ENCODE measurements around the gene PHF21B.
"Not testable (repeated sequence)": the region's sequence is repeated elsewhere in the genome, so short reads cannot be mapped to it uniquely, and the experiment has no call there.

The PHF21B gene

DNA sequence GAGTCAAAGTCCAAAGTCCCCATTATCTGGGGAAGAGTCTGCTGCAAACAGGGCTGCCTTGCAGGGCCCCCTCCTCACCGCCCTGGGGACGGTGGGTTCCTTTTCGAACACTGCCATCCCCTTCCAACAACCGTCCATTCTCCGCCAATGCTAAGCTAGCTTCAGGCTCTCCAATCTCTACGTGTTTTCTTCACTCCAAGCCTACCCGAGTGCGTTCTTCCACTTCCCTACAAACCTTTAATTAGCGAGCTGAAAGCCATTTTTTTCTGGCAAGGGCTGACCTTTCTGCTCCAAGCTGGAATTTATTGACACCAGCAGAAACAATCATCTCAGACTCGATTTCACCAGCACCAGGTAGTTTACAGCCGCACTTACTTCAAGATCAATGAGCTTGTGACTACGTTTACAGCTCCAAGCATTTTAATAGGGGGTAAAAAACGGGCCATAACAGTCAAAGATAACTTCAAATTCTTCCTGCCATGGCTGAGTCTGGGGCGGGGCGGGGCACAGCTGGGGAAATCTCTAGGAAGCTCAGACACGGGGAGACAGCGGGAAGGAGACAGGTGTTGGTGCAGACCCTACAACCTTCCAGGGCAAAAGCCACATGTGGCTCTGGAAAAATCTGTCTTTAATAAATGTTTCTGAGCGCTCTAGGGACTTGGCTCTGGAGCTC is 82.2 kb downstream of the PHF21B start:
- Histone ChIP-seq H3K9me3 (ENCODE audit: control insufficient read depth, low read length) (no peaks in the 10 kb centered on the region), H3K36me3 (ENCODE audit: control insufficient read depth, insufficient read depth, low read length) (peaks cover 2% of the 10 kb centered on the region), H3K27ac (ENCODE audit: low read depth, low read length, severe bottlenecking) (no peak overlapping the region), H3K4me3 (ENCODE audit: extremely low read depth, insufficient read depth, low read length, poor library complexity, severe bottlenecking) (no peak overlapping the region), H3K4me1 (ENCODE audit: control insufficient read depth, insufficient read depth, low read length, poor library complexity, severe bottlenecking) (peaks cover 10% of the 10 kb centered on the region)
- 82 to 86% methylated on average over 13 to 17 of the region's 18 CpGs for WGBS, 2 experiments (ENCODE audit: insufficient coverage in 2 of 2)

DNA sequence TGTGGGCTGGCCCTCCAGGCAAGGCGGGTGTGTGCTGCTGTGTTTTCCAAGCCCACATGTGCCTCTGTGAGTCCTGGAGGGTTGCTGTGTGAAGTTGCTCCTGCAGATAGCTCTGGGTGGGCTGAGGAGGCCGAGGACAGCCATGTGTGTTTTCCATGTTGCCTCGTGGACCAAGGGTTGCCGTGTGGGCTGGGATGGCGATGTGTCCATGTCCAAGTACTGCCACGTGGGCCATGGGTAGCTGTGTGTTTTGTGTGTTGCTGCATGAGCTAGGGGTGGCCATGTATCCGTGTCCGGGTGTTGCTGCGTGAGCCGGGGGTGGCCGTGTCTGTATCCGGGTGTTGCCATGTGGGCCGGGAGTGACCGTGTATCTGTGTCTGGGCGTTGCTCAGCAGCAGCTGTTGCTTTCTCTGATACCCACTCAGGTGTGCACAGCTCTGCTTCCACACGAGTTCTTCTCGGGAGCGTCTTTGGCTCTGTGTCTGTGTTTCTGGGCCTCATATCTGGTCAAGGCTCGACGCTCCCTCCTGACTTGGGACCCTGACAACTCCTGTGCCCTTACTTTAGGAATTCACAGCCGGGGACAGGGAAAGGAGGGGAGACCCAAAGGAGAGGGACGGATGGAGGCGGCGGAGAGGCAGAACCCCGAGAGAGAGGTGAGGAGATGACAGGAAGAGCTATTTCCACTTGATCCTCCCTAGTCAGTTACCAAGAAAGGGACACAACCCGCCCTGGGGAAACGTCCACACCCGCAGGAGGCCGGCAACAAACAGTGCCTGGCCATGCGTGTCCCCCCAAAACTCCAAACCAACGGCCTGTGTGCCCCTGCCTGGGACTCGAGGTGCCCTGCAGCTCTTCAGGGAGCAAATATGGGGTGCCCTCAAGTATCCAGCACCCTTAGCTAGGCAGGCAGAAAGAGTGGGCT is 83.1 kb downstream of the PHF21B start:
- Histone ChIP-seq H3K9me3 (ENCODE audit: control insufficient read depth, low read length) (no peaks in the 10 kb centered on the region), H3K27ac (ENCODE audit: low read depth, low read length, severe bottlenecking) (no peak overlapping the region), H3K4me1 (ENCODE audit: control insufficient read depth, insufficient read depth, low read length, poor library complexity, severe bottlenecking) (peaks cover 10% of the 10 kb centered on the region), H3K36me3 (ENCODE audit: control insufficient read depth, insufficient read depth, low read length) (peaks cover 2% of the 10 kb centered on the region), H3K4me3 (ENCODE audit: extremely low read depth, insufficient read depth, low read length, poor library complexity, severe bottlenecking) (no peak overlapping the region)
- WGBS, 2 experiments (ENCODE audit: insufficient coverage in 2 of 2) = 94 to 96% methylated on average over 27 to 29 of the region's 32 CpGs

DNA sequence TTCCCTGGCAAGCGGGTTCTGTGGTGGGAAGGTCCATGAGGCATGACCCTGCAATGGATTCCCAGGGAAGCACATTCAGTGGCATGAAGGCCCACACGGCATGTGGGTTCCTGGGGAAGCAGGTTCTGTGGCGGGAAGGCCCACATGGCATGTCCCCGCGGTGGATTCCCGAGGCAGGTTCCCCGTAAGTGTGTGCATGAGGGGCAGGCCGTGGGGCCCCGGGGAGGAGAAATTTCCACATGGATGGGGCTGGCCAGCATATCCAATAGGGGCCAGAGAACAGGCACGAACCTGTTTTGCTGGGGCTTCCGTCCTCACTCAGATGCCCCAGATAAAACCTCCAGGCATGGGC is 83.7 kb downstream of the PHF21B start:
- H3K9me3 ChIP-seq (ENCODE audit: control insufficient read depth, low read length) = no peaks in the 10 kb centered on the region
- no peak overlapping the region for H3K27ac ChIP-seq (ENCODE audit: low read depth, low read length, severe bottlenecking)
- no peak overlapping the region for H3K4me3 ChIP-seq (ENCODE audit: extremely low read depth, insufficient read depth, low read length, poor library complexity, severe bottlenecking)
- 94 to 100% methylated on average over 11 of the region's 11 CpGs for WGBS, 2 experiments (ENCODE audit: insufficient coverage in 2 of 2)
- peaks cover 2% of the 10 kb centered on the region for H3K36me3 ChIP-seq (ENCODE audit: control insufficient read depth, insufficient read depth, low read length)
- peaks cover 4% of the 10 kb centered on the region for H3K4me1 ChIP-seq (ENCODE audit: control insufficient read depth, insufficient read depth, low read length, poor library complexity, severe bottlenecking)

DNA sequence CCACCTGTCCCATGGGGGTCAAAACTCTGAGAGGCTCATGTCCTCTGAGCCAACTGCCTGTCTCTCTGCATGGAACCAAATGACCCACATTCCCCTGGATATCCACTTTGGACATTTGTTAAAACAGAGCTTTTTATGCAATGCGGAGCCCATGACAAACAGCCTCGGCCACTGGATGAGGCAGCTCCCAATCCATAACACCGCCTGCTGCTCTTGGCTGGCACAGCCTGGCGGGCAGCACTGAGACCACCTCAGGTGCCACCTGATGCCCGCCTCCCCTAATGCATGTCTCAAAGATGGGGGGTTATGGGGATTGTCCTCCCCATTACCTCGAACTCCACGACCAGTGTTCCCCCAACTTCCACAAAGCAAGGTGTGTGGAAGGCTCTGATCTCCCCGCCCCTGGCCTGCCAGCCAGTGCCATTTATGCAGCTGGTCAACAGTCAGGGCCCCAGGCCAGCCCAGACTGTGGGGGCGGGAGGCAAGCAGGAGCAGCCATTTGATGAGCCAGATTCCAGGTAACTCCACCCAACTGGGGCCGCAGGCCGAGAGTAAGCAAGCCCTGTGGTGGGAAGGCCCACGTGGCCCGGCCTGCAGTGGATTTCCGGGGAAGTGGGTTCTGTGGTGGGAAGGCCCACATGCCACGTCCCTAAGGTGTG is 84.2 kb downstream of the PHF21B start:
- no peak overlapping the region for H3K4me3 ChIP-seq (ENCODE audit: extremely low read depth, insufficient read depth, low read length, poor library complexity, severe bottlenecking)
- peaks cover 1% of the 10 kb centered on the region for H3K4me1 ChIP-seq (ENCODE audit: control insufficient read depth, insufficient read depth, low read length, poor library complexity, severe bottlenecking)
- H3K27ac ChIP-seq (ENCODE audit: low read depth, low read length, severe bottlenecking) = no peak overlapping the region
- WGBS, 2 experiments (ENCODE audit: insufficient coverage in 2 of 2) = 89% methylated on average over 10 to 11 of the region's 15 CpGs
- H3K9me3 ChIP-seq (ENCODE audit: control insufficient read depth, low read length) = peaks cover 4% of the 10 kb centered on the region
- H3K36me3 ChIP-seq (ENCODE audit: control insufficient read depth, insufficient read depth, low read length) = peaks cover 2% of the 10 kb centered on the region

DNA sequence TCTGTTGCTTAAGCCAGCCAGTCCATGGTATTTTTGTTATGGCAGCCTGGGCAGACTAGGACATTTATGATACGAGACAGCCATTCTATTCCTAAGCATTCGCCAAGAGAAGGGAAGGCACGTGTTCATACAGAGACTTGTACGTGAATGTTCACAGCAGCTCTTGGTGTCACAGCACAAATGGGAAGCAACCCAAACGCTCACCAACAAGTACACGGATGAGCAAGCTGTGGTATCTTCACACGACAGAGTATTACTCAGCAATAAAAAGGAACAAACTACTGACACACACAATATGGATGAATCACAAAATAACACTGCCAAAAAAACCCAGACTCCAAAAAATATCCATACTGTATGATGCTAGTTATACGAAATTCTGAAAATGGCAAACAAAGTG is 85.1 kb downstream of the PHF21B start:
- H3K27ac ChIP-seq (ENCODE audit: low read depth, low read length, severe bottlenecking) = no peak overlapping the region
- 90 to 97% methylated on average over 7 to 8 of the region's 8 CpGs for WGBS, 2 experiments (ENCODE audit: insufficient coverage in 2 of 2)
- peaks cover 4% of the 10 kb centered on the region for H3K9me3 ChIP-seq (ENCODE audit: control insufficient read depth, low read length)
- peaks cover 2% of the 10 kb centered on the region for H3K36me3 ChIP-seq (ENCODE audit: control insufficient read depth, insufficient read depth, low read length)
- no peaks in the 10 kb centered on the region for H3K4me1 ChIP-seq (ENCODE audit: control insufficient read depth, insufficient read depth, low read length, poor library complexity, severe bottlenecking)
- H3K4me3 ChIP-seq (ENCODE audit: extremely low read depth, insufficient read depth, low read length, poor library complexity, severe bottlenecking) = no peak overlapping the region

DNA sequence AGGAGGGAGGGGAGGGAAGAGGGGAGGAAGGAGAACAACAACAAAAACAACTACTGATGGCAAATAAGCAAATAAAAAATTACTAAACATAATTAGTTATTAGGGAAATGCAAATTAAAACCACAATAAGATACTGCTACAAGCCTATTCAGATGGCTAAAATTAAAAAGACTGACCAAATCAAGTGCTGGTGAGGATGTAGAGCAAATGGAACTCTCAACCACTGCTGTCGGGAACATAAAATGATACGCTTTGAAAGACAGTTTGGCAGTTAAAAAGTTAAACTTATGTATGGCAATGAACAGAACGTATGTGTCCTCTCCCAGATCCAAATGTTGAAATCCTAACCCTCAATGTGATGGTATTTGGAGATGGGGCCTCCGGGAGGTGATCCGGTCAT is 85.7 kb downstream of the PHF21B start:
- Histone ChIP-seq H3K27ac (ENCODE audit: low read depth, low read length, severe bottlenecking) (no peak overlapping the region), H3K36me3 (ENCODE audit: control insufficient read depth, insufficient read depth, low read length) (peaks cover 2% of the 10 kb centered on the region), H3K9me3 (ENCODE audit: control insufficient read depth, low read length) (peaks cover 4% of the 10 kb centered on the region), H3K4me1 (ENCODE audit: control insufficient read depth, insufficient read depth, low read length, poor library complexity, severe bottlenecking) (no peaks in the 10 kb centered on the region), H3K4me3 (ENCODE audit: extremely low read depth, insufficient read depth, low read length, poor library complexity, severe bottlenecking) (no peak overlapping the region)
- WGBS, 2 experiments (ENCODE audit: insufficient coverage in 2 of 2) = 39 to 77% methylated on average over 2 to 5 of the region's 5 CpGs

DNA sequence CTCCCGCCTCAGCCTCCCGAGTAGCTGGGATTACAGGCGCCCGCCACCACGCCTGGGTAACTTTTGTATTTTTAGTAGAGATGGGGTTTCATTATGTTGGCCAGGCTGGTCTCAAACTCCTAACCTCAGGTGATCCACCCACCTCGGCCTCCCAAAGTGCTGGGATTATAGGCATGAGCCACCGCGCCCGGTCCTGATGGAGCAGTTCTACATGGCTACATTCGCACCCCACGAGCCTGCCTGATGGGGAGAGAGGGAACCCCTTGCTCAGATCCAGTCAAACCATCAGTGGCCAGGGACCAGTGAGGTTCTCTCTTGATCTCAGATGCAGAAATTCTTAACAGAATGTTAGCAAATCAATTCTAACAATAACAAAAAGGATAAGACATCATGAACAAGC is 88.0 kb downstream of the PHF21B start:
- 94% methylated on average over 5 of the region's 11 CpGs; no CpG with 5 or more reads in 1 of the 2 experiments for WGBS, 2 experiments (ENCODE audit: insufficient coverage in 2 of 2)

DNA sequence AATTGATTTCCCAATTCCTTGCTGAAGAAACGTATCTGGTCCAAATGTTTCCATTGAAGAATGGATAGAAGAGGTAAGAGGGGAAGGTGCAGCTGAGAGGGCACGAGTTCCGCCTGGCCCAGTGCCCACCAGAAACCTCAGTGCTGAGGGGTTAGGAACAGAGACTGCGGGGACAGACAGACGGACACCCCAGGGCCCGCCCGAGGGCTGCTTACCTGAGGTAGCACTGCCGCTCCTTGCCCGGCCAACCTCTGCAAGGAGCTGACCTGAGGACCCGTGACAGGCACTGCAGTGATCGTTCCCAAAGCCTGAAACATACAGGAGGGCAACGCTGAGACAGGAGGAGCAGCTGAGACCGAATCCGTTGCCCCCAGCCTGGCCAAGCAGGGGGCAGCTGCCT is 89.6 kb downstream of the PHF21B start:
- WGBS, 2 experiments (ENCODE audit: insufficient coverage in 2 of 2) = 89 to 96% methylated on average over 11 to 12 of the region's 14 CpGs
- peaks cover 4% of the 10 kb centered on the region for H3K9me3 ChIP-seq (ENCODE audit: control insufficient read depth, low read length)
- H3K4me1 ChIP-seq (ENCODE audit: control insufficient read depth, insufficient read depth, low read length, poor library complexity, severe bottlenecking) = no peaks in the 10 kb centered on the region
- no peak overlapping the region for H3K27ac ChIP-seq (ENCODE audit: low read depth, low read length, severe bottlenecking)
- H3K4me3 ChIP-seq (ENCODE audit: extremely low read depth, insufficient read depth, low read length, poor library complexity, severe bottlenecking) = no peak overlapping the region
- H3K36me3 ChIP-seq (ENCODE audit: control insufficient read depth, insufficient read depth, low read length) = peaks cover 5% of the 10 kb centered on the region

More for the DNA sequence above, 88.0 kb downstream of the PHF21B start:
- not testable (repeated sequence) for H3K4me3 ChIP-seq (ENCODE audit: extremely low read depth, insufficient read depth, low read length, poor library complexity, severe bottlenecking); H3K36me3 ChIP-seq (ENCODE audit: control insufficient read depth, insufficient read depth, low read length); H3K4me1 ChIP-seq (ENCODE audit: control insufficient read depth, insufficient read depth, low read length, poor library complexity, severe bottlenecking); H3K27ac ChIP-seq (ENCODE audit: low read depth, low read length, severe bottlenecking); H3K9me3 ChIP-seq (ENCODE audit: control insufficient read depth, low read length)

DNA sequence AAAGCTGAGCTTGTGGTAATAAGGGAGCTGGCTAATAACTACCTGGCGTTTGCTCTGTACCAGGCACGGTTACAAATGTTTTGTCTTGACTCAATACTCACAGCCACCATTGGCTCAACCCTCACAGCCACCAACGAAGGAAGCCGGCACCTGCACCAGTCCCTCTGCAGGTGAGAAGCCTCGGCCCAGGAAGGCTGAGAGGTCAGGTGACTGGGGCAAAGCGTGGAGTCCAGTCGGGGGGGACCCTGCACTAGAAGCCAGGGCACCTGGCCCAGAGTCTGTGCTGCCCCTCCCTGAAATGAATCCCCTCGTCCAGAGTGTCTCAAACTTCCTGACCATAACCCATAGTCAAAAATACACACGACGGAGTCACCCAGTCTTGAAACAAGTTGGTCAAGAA is 90.1 kb downstream of the PHF21B start:
- 94 to 95% methylated on average over 8 to 9 of the region's 10 CpGs for WGBS, 2 experiments (ENCODE audit: insufficient coverage in 2 of 2)
- peaks cover 6% of the 10 kb centered on the region for H3K36me3 ChIP-seq (ENCODE audit: control insufficient read depth, insufficient read depth, low read length)
- no peak overlapping the region for H3K27ac ChIP-seq (ENCODE audit: low read depth, low read length, severe bottlenecking)

DNA sequence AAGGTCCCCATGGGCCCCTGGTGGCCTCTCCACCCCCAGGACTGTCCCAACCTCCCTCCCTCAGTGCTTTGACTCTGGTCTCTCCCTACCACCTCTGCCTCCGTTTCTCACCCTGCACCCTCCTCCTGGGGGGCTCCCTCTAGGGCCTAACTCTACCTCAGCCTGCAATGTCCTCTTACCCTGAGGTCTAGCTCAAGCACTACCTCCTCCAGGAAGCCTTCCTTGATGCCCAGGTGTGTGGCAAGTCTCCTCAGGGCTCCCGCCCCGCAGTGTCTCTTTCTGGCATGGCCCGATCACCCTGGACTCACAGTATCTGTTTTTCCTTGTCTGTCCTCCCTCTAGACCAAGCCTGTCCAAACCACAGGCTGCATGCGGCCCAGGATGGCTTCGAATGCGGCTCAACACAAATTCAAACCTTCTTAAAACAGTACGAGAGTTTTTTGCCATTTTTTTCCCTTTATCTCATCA is 90.8 kb downstream of the PHF21B start:
- no peaks in the 10 kb centered on the region for H3K4me1 ChIP-seq (ENCODE audit: control insufficient read depth, insufficient read depth, low read length, poor library complexity, severe bottlenecking)
- no peak overlapping the region for H3K4me3 ChIP-seq (ENCODE audit: extremely low read depth, insufficient read depth, low read length, poor library complexity, severe bottlenecking)
- peaks cover 6% of the 10 kb centered on the region for H3K36me3 ChIP-seq (ENCODE audit: control insufficient read depth, insufficient read depth, low read length)
- H3K27ac ChIP-seq (ENCODE audit: low read depth, low read length, severe bottlenecking) = no peak overlapping the region
- H3K9me3 ChIP-seq (ENCODE audit: control insufficient read depth, low read length) = peaks cover 4% of the 10 kb centered on the region
- WGBS, 2 experiments (ENCODE audit: insufficient coverage in 2 of 2) = 96% methylated on average over 4 to 6 of the region's 8 CpGs

More for the DNA sequence above, 90.1 kb downstream of the PHF21B start:
- no peak overlapping the region for H3K4me3 ChIP-seq (ENCODE audit: extremely low read depth, insufficient read depth, low read length, poor library complexity, severe bottlenecking)
- no peaks in the 10 kb centered on the region for H3K4me1 ChIP-seq (ENCODE audit: control insufficient read depth, insufficient read depth, low read length, poor library complexity, severe bottlenecking)
- H3K9me3 ChIP-seq (ENCODE audit: control insufficient read depth, low read length) = peaks cover 4% of the 10 kb centered on the region

Data from mesodermal cell (in vitro differentiated cells).